ENCODE results near the gene ADGRF3. TPM values are rescaled to one million over a fixed set of nuclear protein-coding genes. Genes with fewer than 3 reads are reported as not detected.

The ADGRF3 gene
- total RNA-seq, 1 experiment from 2014 or later, result 0.39 TPM

GRCh38 chr2:26297061-26297460 lies 49.5 kb downstream of the ADGRF3 start:
- H3K36me3 ChIP-seq (ENCODE audit: insufficient read depth, low read length, poor library complexity, severe bottlenecking), result no peaks in the 10 kb centered on the region
- ChIA-PET CTCF (no interaction called here), POLR2A (ENCODE audit: low non-redundant PET) (interaction anchor here (0.6 to 0.7 kb wide), 2 partner anchors 22 to 347 kb away, joined by 3 read pairs; no protein-coding TSS in a partner anchor)
- no peak overlapping the region for H3K4me3 ChIP-seq (ENCODE audit: low read depth, low read length, poor library complexity, severe bottlenecking)
- intact Hi-C loops (cut with micrococcal nuclease; ENCODE audit: unreplicated experiment), result no loop called here
- BruUV-seq (replicated peaks), result no TSS peak
- TF ChIP-seq CTCF (conservative IDR thresholded peaks at IDR 0.05; ENCODE audit: low read depth, low read length), result no peak
- no peak for TF ChIP-seq EZH2 (IDR thresholded peaks at IDR 0.05; ENCODE audit: borderline replicate concordance, low read depth, low read length, poor library complexity, severe bottlenecking)
- H3K27ac ChIP-seq (ENCODE audit: low read depth, low read length, poor library complexity, severe bottlenecking), result no peak overlapping the region
- peaks cover 9% of the 10 kb centered on the region for H3K4me1 ChIP-seq (ENCODE audit: insufficient read depth, low read length, poor library complexity, severe bottlenecking)
- no peak for DNase-seq (ENCODE audit: low spot score)
- H3K9me3 ChIP-seq (ENCODE audit: low read depth, low read length, poor library complexity, severe bottlenecking), result no peaks in the 10 kb centered on the region
- no peaks in the 10 kb centered on the region for H3K27me3 ChIP-seq (replicated peaks; ENCODE audit: insufficient read depth, low read depth, low read length, poor library complexity)

GRCh38 chr2:26295511-26295910 lies 51.1 kb downstream of the ADGRF3 start:
- H3K4me3 ChIP-seq (ENCODE audit: low read depth, low read length, poor library complexity, severe bottlenecking), result no peak overlapping the region
- BruUV-seq (replicated peaks), result no TSS peak
- POLR2A ChIA-PET (ENCODE audit: low non-redundant PET), result no interaction called here
- H3K27ac ChIP-seq (ENCODE audit: low read depth, low read length, poor library complexity, severe bottlenecking), result no peak overlapping the region
- CTCF ChIA-PET, result no interaction called here
- no peaks in the 10 kb centered on the region for H3K36me3 ChIP-seq (ENCODE audit: insufficient read depth, low read length, poor library complexity, severe bottlenecking)
- H3K4me1 ChIP-seq (ENCODE audit: insufficient read depth, low read length, poor library complexity, severe bottlenecking), result peaks cover 9% of the 10 kb centered on the region
- intact Hi-C loops (cut with micrococcal nuclease; ENCODE audit: unreplicated experiment), result no loop called here
- no peaks in the 10 kb centered on the region for H3K27me3 ChIP-seq (replicated peaks; ENCODE audit: insufficient read depth, low read depth, low read length, poor library complexity)
- no peak for DNase-seq (ENCODE audit: low spot score)
- no peaks in the 10 kb centered on the region for H3K9me3 ChIP-seq (ENCODE audit: low read depth, low read length, poor library complexity, severe bottlenecking)
- TF ChIP-seq CTCF (conservative IDR thresholded peaks at IDR 0.05; ENCODE audit: low read depth, low read length), result no peak
- TF ChIP-seq EZH2 (IDR thresholded peaks at IDR 0.05; ENCODE audit: borderline replicate concordance, low read depth, low read length, poor library complexity, severe bottlenecking), result no peak

GRCh38 chr2:26292646-26293045 lies 53.9 kb downstream of the ADGRF3 start:
- Histone ChIP-seq H3K4me1 (ENCODE audit: insufficient read depth, low read length, poor library complexity, severe bottlenecking) (no peaks in the 10 kb centered on the region), H3K27ac (ENCODE audit: low read depth, low read length, poor library complexity, severe bottlenecking) (no peak overlapping the region), H3K4me3 (ENCODE audit: low read depth, low read length, poor library complexity, severe bottlenecking) (no peak overlapping the region), H3K27me3 (replicated peaks; ENCODE audit: insufficient read depth, low read depth, low read length, poor library complexity) (no peaks in the 10 kb centered on the region), H3K9me3 (ENCODE audit: low read depth, low read length, poor library complexity, severe bottlenecking) (no peaks in the 10 kb centered on the region), H3K36me3 (ENCODE audit: insufficient read depth, low read length, poor library complexity, severe bottlenecking) (no peaks in the 10 kb centered on the region)
- POLR2A ChIA-PET (ENCODE audit: low non-redundant PET), result no interaction called here
- no peak for DNase-seq (ENCODE audit: low spot score)
- CTCF ChIA-PET, result no interaction called here
- no TSS peak for BruUV-seq (replicated peaks)
- intact Hi-C loops (cut with micrococcal nuclease; ENCODE audit: unreplicated experiment), result no loop called here
- TF ChIP-seq EZH2 (IDR thresholded peaks at IDR 0.05; ENCODE audit: borderline replicate concordance, low read depth, low read length, poor library complexity, severe bottlenecking) (no peak), CTCF (conservative IDR thresholded peaks at IDR 0.05; ENCODE audit: low read depth, low read length) (no peak)
